ENCODE results near the gene ERVFRD-1. TPM values are rescaled to one million over a fixed set of nuclear protein-coding genes. Genes with fewer than 3 reads are reported as not detected.
"Not testable (repeated sequence)": the region's sequence is repeated elsewhere in the genome, so short reads cannot be mapped to it uniquely, and the experiment has no call there.

ERVFRD-1 gene
- total RNA-seq, 2 donors from 2014 or later = not detected

DNA sequence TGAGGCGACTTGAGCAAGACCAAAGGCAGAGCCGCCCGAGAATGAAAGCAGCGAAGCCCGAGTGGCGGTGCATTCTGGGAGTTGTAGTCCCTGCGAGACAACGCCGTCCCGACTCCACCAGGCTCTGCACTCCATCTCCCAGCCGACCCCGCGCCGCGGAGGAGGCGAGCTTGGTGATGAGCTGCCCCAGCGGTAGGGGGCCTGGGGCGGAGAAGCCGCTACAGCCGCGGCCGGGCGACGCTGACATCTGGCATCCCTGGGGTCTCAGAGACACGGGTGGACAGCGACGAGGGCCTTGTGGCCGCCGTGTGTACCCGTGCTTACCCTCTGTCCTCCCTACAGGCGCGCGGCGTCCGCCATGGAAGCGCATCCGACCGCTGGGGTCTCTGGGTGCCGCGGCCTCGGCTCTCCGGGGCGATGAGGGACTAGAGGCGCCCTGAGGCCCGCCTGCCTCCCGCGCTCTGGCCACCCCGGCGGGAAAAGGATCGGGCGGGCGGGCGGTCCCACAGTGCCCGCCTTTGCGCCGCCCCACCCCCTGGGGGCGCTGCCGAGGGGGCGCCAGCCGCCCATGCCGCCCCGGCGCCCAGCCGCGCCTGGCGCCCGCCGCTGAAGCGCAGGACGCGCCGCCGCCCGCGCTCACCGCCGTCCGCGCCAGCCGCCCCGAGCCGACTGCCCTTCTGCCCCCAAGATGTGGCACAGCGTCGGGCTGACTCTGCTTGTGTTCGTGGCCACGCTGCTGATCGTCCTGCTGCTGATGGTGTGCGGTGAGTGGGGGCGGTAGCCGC lies 17.7 kb downstream of the ERVFRD-1 start, which contains the start of gene SMIM13:
Gene SMIM13, plus strand, starts transcription at position 209 of the 785 bp plus-strand sequence. Its CDS starts 480 bp downstream, at position 689.
- no peaks in the 10 kb centered on the region for H3K9me3 ChIP-seq
- peak within 1 kb of the TSS; percentile 93 to 94 for H3K27ac ChIP-seq
- peak; percentile 93 for DNase-seq (ENCODE audit: low spot score)
- H3K27me3 ChIP-seq (replicated peaks; ENCODE audit: insufficient read depth) = no peaks in the 10 kb centered on the region
- H3K36me3 ChIP-seq = no peaks in the 10 kb centered on the region
- H3K4me3 ChIP-seq = peak within 1 kb of the TSS; percentile 80
- peak; percentile 94 for ATAC-seq (ENCODE audit: insufficient number of reproducible peaks, low FRiP score, low read depth)
- H3K4me1 ChIP-seq (ENCODE audit: control insufficient read depth in 1 of 2, low read depth in 2 of 2) = peaks cover 12 to 16% of the 10 kb centered on the region in 2 donors
- TF ChIP-seq, protein P1, sequence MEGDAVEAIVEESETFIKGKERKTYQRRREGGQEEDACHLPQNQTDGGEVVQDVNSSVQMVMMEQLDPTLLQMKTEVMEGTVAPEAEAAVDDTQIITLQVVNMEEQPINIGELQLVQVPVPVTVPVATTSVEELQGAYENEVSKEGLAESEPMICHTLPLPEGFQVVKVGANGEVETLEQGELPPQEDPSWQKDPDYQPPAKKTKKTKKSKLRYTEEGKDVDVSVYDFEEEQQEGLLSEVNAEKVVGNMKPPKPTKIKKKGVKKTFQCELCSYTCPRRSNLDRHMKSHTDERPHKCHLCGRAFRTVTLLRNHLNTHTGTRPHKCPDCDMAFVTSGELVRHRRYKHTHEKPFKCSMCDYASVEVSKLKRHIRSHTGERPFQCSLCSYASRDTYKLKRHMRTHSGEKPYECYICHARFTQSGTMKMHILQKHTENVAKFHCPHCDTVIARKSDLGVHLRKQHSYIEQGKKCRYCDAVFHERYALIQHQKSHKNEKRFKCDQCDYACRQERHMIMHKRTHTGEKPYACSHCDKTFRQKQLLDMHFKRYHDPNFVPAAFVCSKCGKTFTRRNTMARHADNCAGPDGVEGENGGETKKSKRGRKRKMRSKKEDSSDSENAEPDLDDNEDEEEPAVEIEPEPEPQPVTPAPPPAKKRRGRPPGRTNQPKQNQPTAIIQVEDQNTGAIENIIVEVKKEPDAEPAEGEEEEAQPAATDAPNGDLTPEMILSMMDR (IDR thresholded peaks at IDR 0.05) = peak; percentile 50

DNA sequence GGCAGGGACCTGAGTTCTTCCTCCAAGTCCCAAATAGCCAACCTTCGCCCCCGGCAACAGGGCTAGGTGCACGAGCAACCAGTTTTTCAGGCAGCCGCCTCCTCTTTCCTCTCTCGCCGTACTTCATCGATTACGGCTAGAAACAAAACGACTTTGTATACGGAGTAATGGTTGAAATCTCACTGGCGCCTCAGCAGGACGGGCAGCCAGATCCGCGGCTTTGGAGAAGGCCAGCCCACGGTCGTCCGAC lies 18.2 kb downstream of the ERVFRD-1 start:
- H3K9me3 ChIP-seq = no peaks in the 10 kb centered on the region
- no peaks in the 10 kb centered on the region for H3K36me3 ChIP-seq
- H3K4me1 ChIP-seq (ENCODE audit: control insufficient read depth in 1 of 2, low read depth in 2 of 2) = peaks cover 12 to 16% of the 10 kb centered on the region in 2 donors
- H3K27me3 ChIP-seq (replicated peaks; ENCODE audit: insufficient read depth) = no peaks in the 10 kb centered on the region
- ATAC-seq (ENCODE audit: insufficient number of reproducible peaks, low FRiP score, low read depth) (peak; percentile 7), DNase-seq (ENCODE audit: low spot score) (no peak)
- peak overlapping the region; percentile 93 to 94 for H3K27ac ChIP-seq
- TF ChIP-seq, protein P1 (IDR thresholded peaks at IDR 0.05) = no peak
- H3K4me3 ChIP-seq = peak overlapping the region; percentile 80

DNA sequence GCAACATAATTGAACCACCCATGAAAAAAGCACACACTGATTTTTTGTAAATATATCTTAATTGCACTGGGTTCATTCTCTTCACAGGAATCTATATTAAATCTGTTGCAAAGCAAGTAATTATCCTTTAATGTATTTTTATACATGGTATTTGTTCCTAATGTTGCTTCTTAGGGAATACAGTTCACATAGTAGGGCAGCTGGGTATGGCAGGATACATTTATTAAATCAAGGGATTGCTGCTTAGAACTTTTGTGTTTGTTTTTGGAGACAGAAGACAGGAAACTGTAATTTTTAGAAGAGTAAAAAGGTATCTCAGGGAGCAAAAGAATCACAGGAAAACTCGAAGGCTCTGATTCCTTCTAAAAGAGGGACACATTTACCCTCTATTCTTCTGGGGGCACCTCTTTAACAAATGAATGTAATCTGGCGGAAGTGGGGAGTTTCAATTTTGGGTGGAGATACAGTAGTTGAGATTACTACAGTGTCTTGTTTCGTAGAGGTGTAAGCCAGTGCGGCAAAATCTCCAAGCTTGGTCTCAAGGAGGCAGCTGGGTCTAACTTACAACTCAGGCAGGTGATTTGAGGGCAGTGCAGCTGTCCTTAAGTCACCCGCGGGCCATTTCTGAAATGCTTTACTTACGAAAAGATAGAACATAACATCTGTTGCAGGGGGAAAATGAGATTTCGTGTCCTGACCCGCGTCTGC lies 18.7 kb downstream of the ERVFRD-1 start:
- H3K4me1 ChIP-seq (ENCODE audit: control insufficient read depth in 1 of 2, low read depth in 2 of 2) = peaks cover 12 to 16% of the 10 kb centered on the region in 2 donors
- H3K27ac ChIP-seq = peak overlapping the region; percentile 93 to 94
- TF ChIP-seq, protein P1 (IDR thresholded peaks at IDR 0.05) = no peak
- H3K4me3 ChIP-seq = peak overlapping the region; percentile 80
- DNase-seq (ENCODE audit: low spot score) (no peak), ATAC-seq (ENCODE audit: insufficient number of reproducible peaks, low FRiP score, low read depth) (no peak)
- H3K27me3 ChIP-seq (replicated peaks; ENCODE audit: insufficient read depth) = no peaks in the 10 kb centered on the region
- H3K9me3 ChIP-seq = no peaks in the 10 kb centered on the region
- H3K36me3 ChIP-seq = no peaks in the 10 kb centered on the region

DNA sequence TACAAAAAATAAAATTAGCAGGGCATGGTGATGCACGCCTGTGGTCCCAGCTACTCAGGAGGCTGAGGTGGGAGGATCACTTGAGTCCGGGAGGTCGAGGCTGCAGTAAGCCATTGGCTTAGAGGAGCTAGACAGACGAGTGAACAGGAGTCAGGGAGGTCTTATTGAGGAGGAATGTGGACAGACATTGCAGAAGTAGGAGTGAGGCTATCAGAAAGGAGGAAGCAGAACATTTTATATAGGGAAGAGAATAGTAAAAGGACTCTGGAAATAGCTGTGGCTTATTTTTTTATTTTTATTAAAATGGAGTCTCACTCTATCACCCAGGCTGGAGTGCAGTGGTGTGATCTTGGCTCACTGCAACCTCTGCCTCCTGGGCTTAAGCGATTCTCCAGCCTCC lies 20.4 kb downstream of the ERVFRD-1 start:
- H3K9me3 ChIP-seq; DNase-seq (ENCODE audit: low spot score); H3K4me3 ChIP-seq; H3K27ac ChIP-seq; ATAC-seq (ENCODE audit: insufficient number of reproducible peaks, low FRiP score, low read depth); H3K36me3 ChIP-seq; H3K27me3 ChIP-seq (replicated peaks; ENCODE audit: insufficient read depth): not testable (repeated sequence)
- H3K4me1 ChIP-seq (ENCODE audit: control insufficient read depth in 1 of 2, low read depth in 2 of 2) = peaks cover 11 to 14% of the 10 kb centered on the region in 2 donors

DNA sequence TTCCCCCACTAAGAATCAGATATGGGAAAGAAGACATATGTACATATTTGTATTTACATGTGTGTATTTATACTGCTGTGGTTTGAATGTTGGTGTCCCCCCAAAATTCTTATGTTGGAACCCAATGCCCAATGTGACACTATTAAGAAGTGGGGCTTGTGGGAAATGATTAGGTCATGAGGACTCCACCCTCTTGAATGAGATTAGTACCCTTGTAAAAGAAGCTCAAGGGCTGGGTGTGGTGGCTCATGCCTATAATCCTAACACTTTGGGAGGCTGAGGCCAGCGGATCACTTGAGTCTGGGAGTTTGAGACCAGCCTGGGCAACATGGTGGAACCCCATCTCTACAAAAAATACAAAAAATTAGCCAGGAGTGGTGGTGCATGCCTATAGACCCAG lies 21.8 kb downstream of the ERVFRD-1 start:
- Histone ChIP-seq H3K27ac (no peak overlapping the region), H3K27me3 (replicated peaks; ENCODE audit: insufficient read depth) (no peaks in the 10 kb centered on the region), H3K4me3 (no peak overlapping the region), H3K9me3 (no peaks in the 10 kb centered on the region), H3K36me3 (no peaks in the 10 kb centered on the region), H3K4me1 (ENCODE audit: control insufficient read depth in 1 of 2, low read depth in 2 of 2) (peaks cover 0 to 3% of the 10 kb centered on the region in 2 donors)
- no peak for ATAC-seq (ENCODE audit: insufficient number of reproducible peaks, low FRiP score, low read depth)
- TF ChIP-seq, protein P1 (IDR thresholded peaks at IDR 0.05) = no peak
- no peak for DNase-seq (ENCODE audit: low spot score)

DNA sequence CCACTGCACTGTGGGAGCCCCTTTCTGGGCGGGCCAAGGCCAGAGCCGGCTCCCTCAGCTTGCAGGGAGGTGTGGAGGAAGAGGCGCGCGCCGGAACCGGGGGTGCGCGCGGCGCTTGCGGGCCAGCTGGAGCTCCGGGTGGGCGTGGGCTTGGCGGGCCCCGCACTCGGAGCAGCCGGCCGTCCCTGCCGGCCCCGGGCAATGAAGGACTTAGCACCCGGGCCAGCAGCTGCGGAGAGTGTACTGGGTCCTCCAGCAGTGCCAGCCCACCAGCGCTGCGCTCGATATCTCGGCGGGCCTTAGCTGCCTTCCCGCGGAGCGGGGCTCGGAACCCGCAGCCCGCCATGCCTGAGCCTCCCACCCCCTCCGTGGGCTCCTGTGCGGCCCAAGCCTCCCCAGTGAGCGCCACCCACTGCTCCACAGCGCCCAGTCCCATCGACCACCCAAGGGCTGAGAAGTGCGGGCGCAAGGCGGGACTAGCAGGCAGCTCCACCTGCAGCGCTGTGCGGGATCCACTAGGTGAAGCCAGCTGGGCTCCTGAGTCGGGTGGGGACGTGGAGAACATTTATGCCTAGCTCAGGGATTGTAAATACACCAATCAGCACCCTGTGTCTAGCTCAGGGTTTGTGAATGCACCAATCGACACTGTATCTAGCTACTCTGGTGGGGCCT lies 24.2 kb downstream of the ERVFRD-1 start:
- not testable (repeated sequence) for ATAC-seq (ENCODE audit: insufficient number of reproducible peaks, low FRiP score, low read depth); DNase-seq (ENCODE audit: low spot score); H3K4me1 ChIP-seq (ENCODE audit: control insufficient read depth in 1 of 2, low read depth in 2 of 2); H3K27ac ChIP-seq; H3K36me3 ChIP-seq; H3K9me3 ChIP-seq; H3K27me3 ChIP-seq (replicated peaks; ENCODE audit: insufficient read depth); H3K4me3 ChIP-seq

Data from thoracic aorta (tissue), 2 donors.